ENCODE results near the gene SVBP.

SVBP gene

GRCh38 chr1:42786097-42786496, 31.1 kb downstream of the SVBP start:
- DNase-seq (ENCODE audit: extremely low spot score): no peak
- TF ChIP-seq ELF4 (IDR thresholded peaks at IDR 0.05) (no peak), FOXA1 (IDR thresholded peaks at IDR 0.05) (no peak), FOXM1 (IDR thresholded peaks at IDR 0.05; ENCODE audit: borderline replicate concordance) (no peak), L3MBTL2 (conservative IDR thresholded peaks at IDR 0.05) (no peak), FOXK2 (IDR thresholded peaks at IDR 0.05) (no peak), TARDBP (IDR thresholded peaks at IDR 0.05) (no peak), SUZ12 (IDR thresholded peaks at IDR 0.05) (no peak), PKNOX1 (IDR thresholded peaks at IDR 0.05) (no peak), NFRKB (IDR thresholded peaks at IDR 0.05) (no peak), ARNT (IDR thresholded peaks at IDR 0.05) (no peak), SP1 (IDR thresholded peaks at IDR 0.05) (no peak), LEF1 (IDR thresholded peaks at IDR 0.05; ENCODE audit: borderline replicate concordance) (no peak), CTBP1 (IDR thresholded peaks at IDR 0.05; ENCODE audit: borderline replicate concordance) (no peak), ZNF384 (IDR thresholded peaks at IDR 0.05) (no peak), BHLHE40 (IDR thresholded peaks at IDR 0.05; ENCODE audit: borderline replicate concordance) (no peak), HDGF (IDR thresholded peaks at IDR 0.05; ENCODE audit: borderline replicate concordance) (no peak)
- ChIA-PET POLR2A (no interaction called here), CTCF (no interaction called here)

GRCh38 chr1:42784946-42785693, 32.1 kb downstream of the SVBP start, which contains the start of gene TMEM269:
TMEM269 (plus strand) TSS chr1:42784991; CDS start chr1:42789894, 4,903 bp downstream.
- ChIA-PET CTCF (no interaction called here), POLR2A (no interaction called here)
- DNase-seq (ENCODE audit: extremely low spot score): no peak
- no peak for TF ChIP-seq HDGF (IDR thresholded peaks at IDR 0.05; ENCODE audit: borderline replicate concordance)
- TF ChIP-seq SUZ12 (IDR thresholded peaks at IDR 0.05): no peak
- TF ChIP-seq ZNF384 (IDR thresholded peaks at IDR 0.05): no peak
- TF ChIP-seq ELF4 (IDR thresholded peaks at IDR 0.05): no peak
- TF ChIP-seq CTBP1 (IDR thresholded peaks at IDR 0.05; ENCODE audit: borderline replicate concordance): no peak
- TF ChIP-seq L3MBTL2 (conservative IDR thresholded peaks at IDR 0.05): no peak
- TF ChIP-seq LEF1 (IDR thresholded peaks at IDR 0.05; ENCODE audit: borderline replicate concordance): no peak
- no peak for TF ChIP-seq TARDBP (IDR thresholded peaks at IDR 0.05)
- TF ChIP-seq FOXA1 (IDR thresholded peaks at IDR 0.05): no peak
- TF ChIP-seq FOXK2 (IDR thresholded peaks at IDR 0.05): no peak
- no peak for TF ChIP-seq BHLHE40 (IDR thresholded peaks at IDR 0.05; ENCODE audit: borderline replicate concordance)
- no peak for TF ChIP-seq NFRKB (IDR thresholded peaks at IDR 0.05)
- no peak for TF ChIP-seq SP1 (IDR thresholded peaks at IDR 0.05)
- TF ChIP-seq FOXM1 (IDR thresholded peaks at IDR 0.05; ENCODE audit: borderline replicate concordance): no peak

GRCh38 chr1:42784547-42784945, 32.7 kb downstream of the SVBP start:
- CTCF ChIA-PET: no interaction called here
- POLR2A ChIA-PET: interaction anchor here (1.0 kb wide), 1 partner anchor 17 kb away, joined by 5 read pairs; the partner anchor contains the start of genes C1orf50 and P3H1
- DNase-seq (ENCODE audit: extremely low spot score): no peak
- TF ChIP-seq FOXA1 (IDR thresholded peaks at IDR 0.05) (no peak), ARNT (IDR thresholded peaks at IDR 0.05) (no peak), ELF4 (IDR thresholded peaks at IDR 0.05) (no peak), BHLHE40 (IDR thresholded peaks at IDR 0.05; ENCODE audit: borderline replicate concordance) (no peak), L3MBTL2 (conservative IDR thresholded peaks at IDR 0.05) (no peak), ZNF384 (IDR thresholded peaks at IDR 0.05) (no peak), TARDBP (IDR thresholded peaks at IDR 0.05) (no peak), PKNOX1 (IDR thresholded peaks at IDR 0.05) (no peak), NFRKB (IDR thresholded peaks at IDR 0.05) (no peak), LEF1 (IDR thresholded peaks at IDR 0.05; ENCODE audit: borderline replicate concordance) (no peak), FOXK2 (IDR thresholded peaks at IDR 0.05) (no peak), SUZ12 (IDR thresholded peaks at IDR 0.05) (no peak), FOXM1 (IDR thresholded peaks at IDR 0.05; ENCODE audit: borderline replicate concordance) (no peak), CTBP1 (IDR thresholded peaks at IDR 0.05; ENCODE audit: borderline replicate concordance) (no peak)

- ChIA-PET POLR2A (no interaction called here), CTCF (interaction anchor here (0.6 kb wide), 1 partner anchor 137 kb away, joined by 5 read pairs; no protein-coding TSS in a partner anchor)
- TF ChIP-seq FOXK2 (IDR thresholded peaks at IDR 0.05): no peak
- no peak for DNase-seq (ENCODE audit: extremely low spot score)
Observed at GRCh38 chr1:42783092-42783491, 34.1 kb downstream of the SVBP start.

GRCh38 chr1:42780176-42780575, 37.0 kb downstream of the SVBP start:
- TF ChIP-seq ELF4 (IDR thresholded peaks at IDR 0.05): no peak
- TF ChIP-seq NFRKB (IDR thresholded peaks at IDR 0.05): no peak
- TF ChIP-seq ARNT (IDR thresholded peaks at IDR 0.05): no peak
- no peak for TF ChIP-seq ZNF384 (IDR thresholded peaks at IDR 0.05)
- no peak for TF ChIP-seq LEF1 (IDR thresholded peaks at IDR 0.05; ENCODE audit: borderline replicate concordance)
- no peak for TF ChIP-seq TARDBP (IDR thresholded peaks at IDR 0.05)
- TF ChIP-seq BHLHE40 (IDR thresholded peaks at IDR 0.05; ENCODE audit: borderline replicate concordance): no peak
- no peak for TF ChIP-seq HDGF (IDR thresholded peaks at IDR 0.05; ENCODE audit: borderline replicate concordance)
- TF ChIP-seq FOXK2 (IDR thresholded peaks at IDR 0.05): no peak
- TF ChIP-seq FOXM1 (IDR thresholded peaks at IDR 0.05; ENCODE audit: borderline replicate concordance): no peak
- TF ChIP-seq SUZ12 (IDR thresholded peaks at IDR 0.05): no peak
- no peak for TF ChIP-seq FOXA1 (IDR thresholded peaks at IDR 0.05)
- TF ChIP-seq CTBP1 (IDR thresholded peaks at IDR 0.05; ENCODE audit: borderline replicate concordance): no peak
- TF ChIP-seq PKNOX1 (IDR thresholded peaks at IDR 0.05): no peak
- no peak for TF ChIP-seq SP1 (IDR thresholded peaks at IDR 0.05)
- TF ChIP-seq L3MBTL2 (conservative IDR thresholded peaks at IDR 0.05): no peak
- ChIA-PET CTCF (interaction anchor here (0.6 to 2.1 kb wide), 3 partner anchors 11 to 293 kb away, joined by 3 to 8 read pairs (median 4); no protein-coding TSS in a partner anchor), POLR2A (interaction anchor here (1.5 to 7.2 kb wide), 2 partner anchors 13 to 66 kb away, joined by 5 to 44 read pairs; partner anchors contain the start of genes C1orf50, P3H1 and ZNF691)
- DNase-seq (ENCODE audit: extremely low spot score): no peak

All from HEK293T (cell line).